ENCODE measurements around the gene TNFRSF9. TPM values are rescaled to one million over a fixed set of nuclear protein-coding genes. Genes with fewer than 3 reads are reported as not detected.

TNFRSF9 gene
- total RNA-seq, 1 experiment from 2014 or later = not detected

DNA sequence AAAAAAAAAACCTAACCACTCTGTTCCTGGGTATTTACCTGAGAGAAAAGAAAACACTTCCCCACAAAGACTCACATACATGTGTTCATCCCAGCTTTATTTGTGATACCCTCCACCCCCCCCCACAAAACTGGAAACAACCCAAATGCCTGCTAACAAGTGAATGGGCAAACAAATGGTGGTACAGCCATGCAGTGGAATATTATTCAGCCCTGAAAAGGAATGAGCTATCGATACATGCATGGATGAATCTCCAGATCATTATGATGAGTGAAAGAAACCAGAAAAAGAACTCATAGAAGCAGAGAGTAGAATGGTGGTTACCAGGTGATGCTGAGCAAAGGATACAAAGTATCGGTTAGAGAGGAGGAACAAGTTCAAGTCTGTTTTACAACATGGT, 49.8 kb downstream of the TNFRSF9 start (continued):
- no peak for TF ChIP-seq FOXJ3 (CRISPR knock-in tag; IDR thresholded peaks at IDR 0.05; ENCODE audit: borderline replicate concordance)
- TF ChIP-seq OVOL2 (CRISPR knock-in tag; IDR thresholded peaks at IDR 0.05; ENCODE audit: borderline replicate concordance) = no peak
- no peak for TF ChIP-seq IRF1 (CRISPR knock-in tag; IDR thresholded peaks at IDR 0.05)
- no peak for TF ChIP-seq RORB (CRISPR knock-in tag; IDR thresholded peaks at IDR 0.05)
- TF ChIP-seq SMAD3 (CRISPR knock-in tag; IDR thresholded peaks at IDR 0.05; ENCODE audit: borderline replicate concordance) = no peak
- TF ChIP-seq ELF4 (CRISPR knock-in tag; IDR thresholded peaks at IDR 0.05; ENCODE audit: low read depth) = no peak

- no peak overlapping the region for H3K27ac Mint-ChIP-seq
- no peak for TF ChIP-seq ZSCAN18 (CRISPR knock-in tag; IDR thresholded peaks at IDR 0.05)
- TF ChIP-seq, protein P1, sequence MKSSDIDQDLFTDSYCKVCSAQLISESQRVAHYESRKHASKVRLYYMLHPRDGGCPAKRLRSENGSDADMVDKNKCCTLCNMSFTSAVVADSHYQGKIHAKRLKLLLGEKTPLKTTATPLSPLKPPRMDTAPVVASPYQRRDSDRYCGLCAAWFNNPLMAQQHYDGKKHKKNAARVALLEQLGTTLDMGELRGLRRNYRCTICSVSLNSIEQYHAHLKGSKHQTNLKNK (CRISPR knock-in tag; IDR thresholded peaks at IDR 0.05) = no peak
- TF ChIP-seq SOX15 (CRISPR knock-in tag; IDR thresholded peaks at IDR 0.05) = no peak
- TF ChIP-seq OVOL2 (CRISPR knock-in tag; IDR thresholded peaks at IDR 0.05; ENCODE audit: borderline replicate concordance) = no peak
- TF ChIP-seq IRF1 (CRISPR knock-in tag; IDR thresholded peaks at IDR 0.05) = no peak
- TF ChIP-seq, protein P2, sequence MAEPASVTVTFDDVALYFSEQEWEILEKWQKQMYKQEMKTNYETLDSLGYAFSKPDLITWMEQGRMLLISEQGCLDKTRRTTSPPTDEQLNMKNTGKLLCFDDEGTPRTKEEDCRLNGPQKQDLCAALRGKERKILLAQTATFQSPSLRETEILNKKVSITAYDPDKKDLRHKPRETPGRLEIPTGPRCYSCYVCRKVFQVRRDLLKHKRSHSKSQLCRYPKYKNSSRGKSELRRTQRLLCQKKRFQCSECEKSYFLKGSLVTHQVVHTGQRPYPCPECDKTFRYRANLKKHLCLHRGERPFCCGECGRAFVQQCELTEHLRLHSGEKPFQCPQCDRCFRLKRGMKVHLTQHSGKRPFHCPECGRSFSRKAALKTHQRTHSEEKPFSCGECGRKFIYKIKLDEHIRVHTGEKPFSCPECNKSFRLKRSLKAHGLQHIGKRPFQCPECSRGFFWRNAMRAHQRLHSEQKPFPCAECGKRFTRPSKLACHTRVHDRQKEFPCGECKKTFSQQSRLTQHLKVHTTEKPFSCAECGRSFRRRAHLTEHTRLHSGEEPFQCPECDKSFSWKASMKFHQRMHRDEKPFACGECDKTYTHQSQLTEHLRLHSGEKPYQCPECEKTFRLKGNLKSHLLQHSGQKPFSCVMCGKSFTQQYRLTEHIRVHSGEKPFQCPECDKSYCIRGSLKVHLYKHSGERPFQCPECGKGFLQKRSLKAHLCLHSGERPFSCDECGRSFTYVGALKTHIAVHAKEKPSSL (CRISPR knock-in tag; conservative IDR thresholded peaks at IDR 0.05) = no peak
- TF ChIP-seq SMAD3 (CRISPR knock-in tag; IDR thresholded peaks at IDR 0.05; ENCODE audit: borderline replicate concordance) = no peak
- no peak for TF ChIP-seq TEAD4 (CRISPR knock-in tag; IDR thresholded peaks at IDR 0.05)
- TF ChIP-seq NFE2L1 (CRISPR knock-in tag; IDR thresholded peaks at IDR 0.05) = no peak
- TF ChIP-seq CREB1 (CRISPR knock-in tag; IDR thresholded peaks at IDR 0.05) = no peak
- peaks cover 3% of the 10 kb centered on the region; the same call in 1 of the 2 replicates for H3K27me3 Mint-ChIP-seq (ENCODE audit: low read depth)
- H3K4me1 Mint-ChIP-seq = no peaks in the 10 kb centered on the region
- DNase-seq (ENCODE audit: low spot score) (no peak), ATAC-seq (no peak)
- H3K36me3 Mint-ChIP-seq = no peaks in the 10 kb centered on the region
- ChIA-PET CTCF (interaction anchor here (0.8 kb wide), 1 partner anchor 219 kb away, joined by 3 read pairs; no protein-coding TSS in a partner anchor), POLR2A (no interaction called here)
- H3K9me3 Mint-ChIP-seq = peaks cover 19% of the 10 kb centered on the region
- H3K4me3 Mint-ChIP-seq = no peak overlapping the region
Measured at GRCh38 chr1:7888248-7889081, 52.2 kb downstream of the TNFRSF9 start.

- no peak overlapping the region; the same call in 1 of the 2 replicates for H3K4me3 Mint-ChIP-seq
- no peaks in the 10 kb centered on the region for H3K4me1 Mint-ChIP-seq
- no peak for ATAC-seq
- DNase-seq (ENCODE audit: low spot score) = no peak
- POLR2A ChIA-PET = no interaction called here
- peak overlapping the region; percentile 37; the same call in 1 of the 2 replicates for H3K27ac Mint-ChIP-seq
- no peaks in the 10 kb centered on the region for H3K36me3 Mint-ChIP-seq
- CTCF ChIA-PET = interaction anchor here (0.5 to 2.1 kb wide), 3 partner anchors 78 to 131 kb away, joined by 4 to 8 read pairs (median 5); partner anchors contain the start of gene PER3
- peaks cover 19% of the 10 kb centered on the region for H3K9me3 Mint-ChIP-seq
- TF ChIP-seq ATF1 (CRISPR knock-in tag; IDR thresholded peaks at IDR 0.05) (no peak), EMX1 (CRISPR knock-in tag; IDR thresholded peaks at IDR 0.05) (no peak), TCF7 (CRISPR knock-in tag; IDR thresholded peaks at IDR 0.05; ENCODE audit: low read depth) (no peak), HMGXB4 (CRISPR knock-in tag; IDR thresholded peaks at IDR 0.05) (no peak)
- TF ChIP-seq, protein P3, sequence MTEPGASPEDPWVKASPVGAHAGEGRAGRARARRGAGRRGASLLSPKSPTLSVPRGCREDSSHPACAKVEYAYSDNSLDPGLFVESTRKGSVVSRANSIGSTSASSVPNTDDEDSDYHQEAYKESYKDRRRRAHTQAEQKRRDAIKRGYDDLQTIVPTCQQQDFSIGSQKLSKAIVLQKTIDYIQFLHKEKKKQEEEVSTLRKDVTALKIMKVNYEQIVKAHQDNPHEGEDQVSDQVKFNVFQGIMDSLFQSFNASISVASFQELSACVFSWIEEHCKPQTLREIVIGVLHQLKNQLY (CRISPR knock-in tag; IDR thresholded peaks at IDR 0.05) = no peak
- H3K27me3 Mint-ChIP-seq (ENCODE audit: low read depth) = peaks cover 3% of the 10 kb centered on the region; the same call in 1 of the 2 replicates
Measured at GRCh38 chr1:7886405-7886745, 54.3 kb downstream of the TNFRSF9 start.
